ENCODE measurements around the gene MIOX.

DNA sequence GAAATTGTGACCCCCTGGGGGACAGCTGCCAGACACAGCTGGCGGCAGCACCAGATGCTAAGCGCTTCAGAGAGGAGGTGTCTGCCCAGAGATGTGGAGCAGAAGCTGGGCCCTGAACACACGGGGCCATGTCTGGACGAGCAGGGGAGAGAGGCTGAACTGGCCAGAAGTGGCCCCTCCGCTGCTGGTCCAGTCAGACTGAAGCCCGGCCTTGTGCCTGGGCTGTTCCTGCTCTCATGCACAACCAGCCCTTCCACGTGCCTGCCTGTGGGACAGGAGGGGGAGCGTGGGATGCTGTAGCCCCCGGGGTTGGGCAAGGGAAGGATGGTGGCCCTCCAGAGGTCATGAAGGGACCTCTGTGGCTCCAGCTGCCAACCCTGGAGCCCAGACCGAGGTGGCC lies 3.6 kb upstream of the MIOX start:
- TF ChIP-seq, protein P1, sequence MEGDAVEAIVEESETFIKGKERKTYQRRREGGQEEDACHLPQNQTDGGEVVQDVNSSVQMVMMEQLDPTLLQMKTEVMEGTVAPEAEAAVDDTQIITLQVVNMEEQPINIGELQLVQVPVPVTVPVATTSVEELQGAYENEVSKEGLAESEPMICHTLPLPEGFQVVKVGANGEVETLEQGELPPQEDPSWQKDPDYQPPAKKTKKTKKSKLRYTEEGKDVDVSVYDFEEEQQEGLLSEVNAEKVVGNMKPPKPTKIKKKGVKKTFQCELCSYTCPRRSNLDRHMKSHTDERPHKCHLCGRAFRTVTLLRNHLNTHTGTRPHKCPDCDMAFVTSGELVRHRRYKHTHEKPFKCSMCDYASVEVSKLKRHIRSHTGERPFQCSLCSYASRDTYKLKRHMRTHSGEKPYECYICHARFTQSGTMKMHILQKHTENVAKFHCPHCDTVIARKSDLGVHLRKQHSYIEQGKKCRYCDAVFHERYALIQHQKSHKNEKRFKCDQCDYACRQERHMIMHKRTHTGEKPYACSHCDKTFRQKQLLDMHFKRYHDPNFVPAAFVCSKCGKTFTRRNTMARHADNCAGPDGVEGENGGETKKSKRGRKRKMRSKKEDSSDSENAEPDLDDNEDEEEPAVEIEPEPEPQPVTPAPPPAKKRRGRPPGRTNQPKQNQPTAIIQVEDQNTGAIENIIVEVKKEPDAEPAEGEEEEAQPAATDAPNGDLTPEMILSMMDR (IDR thresholded peaks at IDR 0.05 in 2 of 3, conservative IDR thresholded peaks at IDR 0.05 in 1 of 3; ENCODE audit: borderline replicate concordance in 1 of 3, insufficient read depth in 1 of 3, low read depth in 2 of 3, low read length in 2 of 3) = no peak
- TF ChIP-seq POLR2AphosphoS5 (IDR thresholded peaks at IDR 0.05; ENCODE audit: low read depth, low read length) (no peak), EZH2 (IDR thresholded peaks at IDR 0.05) (no peak), POLR2A (IDR thresholded peaks at IDR 0.05; ENCODE audit: borderline replicate concordance, extremely low read depth, insufficient read depth, insufficient read length) (no peak), SRF (IDR thresholded peaks at IDR 0.05; ENCODE audit: low read depth) (no peak), EZH2phosphoT487 (IDR thresholded peaks at IDR 0.05; ENCODE audit: borderline replicate concordance) (no peak), RAD21 (IDR thresholded peaks at IDR 0.05; ENCODE audit: low read depth) (no peak), SP1 (IDR thresholded peaks at IDR 0.05; ENCODE audit: low read depth) (no peak)
- TF ChIP-seq, protein P2, sequence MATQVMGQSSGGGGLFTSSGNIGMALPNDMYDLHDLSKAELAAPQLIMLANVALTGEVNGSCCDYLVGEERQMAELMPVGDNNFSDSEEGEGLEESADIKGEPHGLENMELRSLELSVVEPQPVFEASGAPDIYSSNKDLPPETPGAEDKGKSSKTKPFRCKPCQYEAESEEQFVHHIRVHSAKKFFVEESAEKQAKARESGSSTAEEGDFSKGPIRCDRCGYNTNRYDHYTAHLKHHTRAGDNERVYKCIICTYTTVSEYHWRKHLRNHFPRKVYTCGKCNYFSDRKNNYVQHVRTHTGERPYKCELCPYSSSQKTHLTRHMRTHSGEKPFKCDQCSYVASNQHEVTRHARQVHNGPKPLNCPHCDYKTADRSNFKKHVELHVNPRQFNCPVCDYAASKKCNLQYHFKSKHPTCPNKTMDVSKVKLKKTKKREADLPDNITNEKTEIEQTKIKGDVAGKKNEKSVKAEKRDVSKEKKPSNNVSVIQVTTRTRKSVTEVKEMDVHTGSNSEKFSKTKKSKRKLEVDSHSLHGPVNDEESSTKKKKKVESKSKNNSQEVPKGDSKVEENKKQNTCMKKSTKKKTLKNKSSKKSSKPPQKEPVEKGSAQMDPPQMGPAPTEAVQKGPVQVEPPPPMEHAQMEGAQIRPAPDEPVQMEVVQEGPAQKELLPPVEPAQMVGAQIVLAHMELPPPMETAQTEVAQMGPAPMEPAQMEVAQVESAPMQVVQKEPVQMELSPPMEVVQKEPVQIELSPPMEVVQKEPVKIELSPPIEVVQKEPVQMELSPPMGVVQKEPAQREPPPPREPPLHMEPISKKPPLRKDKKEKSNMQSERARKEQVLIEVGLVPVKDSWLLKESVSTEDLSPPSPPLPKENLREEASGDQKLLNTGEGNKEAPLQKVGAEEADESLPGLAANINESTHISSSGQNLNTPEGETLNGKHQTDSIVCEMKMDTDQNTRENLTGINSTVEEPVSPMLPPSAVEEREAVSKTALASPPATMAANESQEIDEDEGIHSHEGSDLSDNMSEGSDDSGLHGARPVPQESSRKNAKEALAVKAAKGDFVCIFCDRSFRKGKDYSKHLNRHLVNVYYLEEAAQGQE (IDR thresholded peaks at IDR 0.05; ENCODE audit: low read depth) = no peak
- TF ChIP-seq, protein P3, sequence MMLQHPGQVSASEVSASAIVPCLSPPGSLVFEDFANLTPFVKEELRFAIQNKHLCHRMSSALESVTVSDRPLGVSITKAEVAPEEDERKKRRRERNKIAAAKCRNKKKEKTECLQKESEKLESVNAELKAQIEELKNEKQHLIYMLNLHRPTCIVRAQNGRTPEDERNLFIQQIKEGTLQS (IDR thresholded peaks at IDR 0.05) = no peak
- TF ChIP-seq, protein P4, sequence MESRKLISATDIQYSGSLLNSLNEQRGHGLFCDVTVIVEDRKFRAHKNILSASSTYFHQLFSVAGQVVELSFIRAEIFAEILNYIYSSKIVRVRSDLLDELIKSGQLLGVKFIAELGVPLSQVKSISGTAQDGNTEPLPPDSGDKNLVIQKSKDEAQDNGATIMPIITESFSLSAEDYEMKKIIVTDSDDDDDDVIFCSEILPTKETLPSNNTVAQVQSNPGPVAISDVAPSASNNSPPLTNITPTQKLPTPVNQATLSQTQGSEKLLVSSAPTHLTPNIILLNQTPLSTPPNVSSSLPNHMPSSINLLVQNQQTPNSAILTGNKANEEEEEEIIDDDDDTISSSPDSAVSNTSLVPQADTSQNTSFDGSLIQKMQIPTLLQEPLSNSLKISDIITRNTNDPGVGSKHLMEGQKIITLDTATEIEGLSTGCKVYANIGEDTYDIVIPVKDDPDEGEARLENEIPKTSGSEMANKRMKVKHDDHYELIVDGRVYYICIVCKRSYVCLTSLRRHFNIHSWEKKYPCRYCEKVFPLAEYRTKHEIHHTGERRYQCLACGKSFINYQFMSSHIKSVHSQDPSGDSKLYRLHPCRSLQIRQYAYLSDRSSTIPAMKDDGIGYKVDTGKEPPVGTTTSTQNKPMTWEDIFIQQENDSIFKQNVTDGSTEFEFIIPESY (IDR thresholded peaks at IDR 0.05; ENCODE audit: extremely low read depth, insufficient replicate concordance, low read length) = no peak
